ENCODE data around the gene STXBP5.

DNA sequence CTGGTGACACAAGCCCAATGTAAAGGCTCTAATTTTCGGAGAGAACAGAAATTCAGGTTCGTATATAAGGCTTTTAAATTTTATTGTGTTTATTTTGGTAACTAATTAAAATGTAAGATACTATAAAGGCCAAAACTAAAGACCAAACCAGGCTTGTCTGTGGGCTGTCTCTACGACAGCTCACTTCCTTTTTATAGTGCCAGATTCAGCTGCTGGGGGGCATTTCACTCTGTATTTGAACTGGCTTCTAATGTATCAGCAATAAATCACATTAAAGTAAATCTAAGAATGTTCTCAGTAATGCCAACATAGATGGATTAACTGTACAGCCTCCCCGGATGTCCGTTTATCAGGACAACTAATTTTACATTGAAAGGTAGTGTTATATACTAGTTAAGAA lies 31.1 kb upstream of the STXBP5 start:
- TF ChIP-seq EP300 (IDR thresholded peaks at IDR 0.05) (no peak), POLR2A (IDR thresholded peaks at IDR 0.05) (no peak), POLR2AphosphoS5 (IDR thresholded peaks at IDR 0.05) (no peak)
- TF ChIP-seq, protein P1, sequence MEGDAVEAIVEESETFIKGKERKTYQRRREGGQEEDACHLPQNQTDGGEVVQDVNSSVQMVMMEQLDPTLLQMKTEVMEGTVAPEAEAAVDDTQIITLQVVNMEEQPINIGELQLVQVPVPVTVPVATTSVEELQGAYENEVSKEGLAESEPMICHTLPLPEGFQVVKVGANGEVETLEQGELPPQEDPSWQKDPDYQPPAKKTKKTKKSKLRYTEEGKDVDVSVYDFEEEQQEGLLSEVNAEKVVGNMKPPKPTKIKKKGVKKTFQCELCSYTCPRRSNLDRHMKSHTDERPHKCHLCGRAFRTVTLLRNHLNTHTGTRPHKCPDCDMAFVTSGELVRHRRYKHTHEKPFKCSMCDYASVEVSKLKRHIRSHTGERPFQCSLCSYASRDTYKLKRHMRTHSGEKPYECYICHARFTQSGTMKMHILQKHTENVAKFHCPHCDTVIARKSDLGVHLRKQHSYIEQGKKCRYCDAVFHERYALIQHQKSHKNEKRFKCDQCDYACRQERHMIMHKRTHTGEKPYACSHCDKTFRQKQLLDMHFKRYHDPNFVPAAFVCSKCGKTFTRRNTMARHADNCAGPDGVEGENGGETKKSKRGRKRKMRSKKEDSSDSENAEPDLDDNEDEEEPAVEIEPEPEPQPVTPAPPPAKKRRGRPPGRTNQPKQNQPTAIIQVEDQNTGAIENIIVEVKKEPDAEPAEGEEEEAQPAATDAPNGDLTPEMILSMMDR (IDR thresholded peaks at IDR 0.05) = no peak

Measured in upper lobe of left lung (tissue), 4 donors.